Natural killer cell (primary cell): Measurements from ENCODE around the gene MYLK. TPM values are rescaled to one million over a fixed set of nuclear protein-coding genes. Genes with fewer than 3 reads are reported as not detected.
"Not testable (repeated sequence)": the region's sequence is repeated elsewhere in the genome, so short reads cannot be mapped to it uniquely, and the experiment has no call there.

ENCODE experiments used
- ATAC-seq, 3 donors: fragments of 150-1000 bp in 2 of 3; fragments of 200-7000 bp in 1 of 3; cut with Tn5 transposase; 1 replicate in 1 of 3; 2 replicates in 2 of 3; pipeline ENCODE4 v1.10.0; 2021; ENCODE audit warnings: mild to moderate bottlenecking in 2 of 3, moderate library complexity in 2 of 3
- DNase-seq, 2 donors: peaks; one replicate each; pipeline versions ENCODE4 v3.0.0 to v3.0.0-alpha.2; 2013 to 2021; ENCODE audit warnings: mixed read lengths in 1 of 2
- H3K27ac ChIP-seq: one replicate; pipeline ENCODE4 v1.5.1; 2013; ENCODE audit warnings: mild to moderate bottlenecking, low read length
- H3K27me3 ChIP-seq: one replicate; pipeline ENCODE4 v1.6.1; 2013; ENCODE audit warnings: low read length; ENCODE audit not compliant: control insufficient read depth, insufficient read depth
- H3K36me3 ChIP-seq: one replicate; pipeline ENCODE4 v1.6.1; 2013; ENCODE audit warnings: low read length; ENCODE audit not compliant: control insufficient read depth, insufficient read depth
- H3K4me1 ChIP-seq: one replicate; pipeline ENCODE4 v1.6.1; 2013; ENCODE audit warnings: low read length; ENCODE audit not compliant: control insufficient read depth, insufficient read depth
- H3K4me3 ChIP-seq: one replicate; pipeline ENCODE4 v1.5.1; 2013; ENCODE audit warnings: low read length
- H3K9me3 ChIP-seq: one replicate; pipeline ENCODE4 v1.6.1; 2013; ENCODE audit warnings: low read length; ENCODE audit not compliant: control insufficient read depth, insufficient read depth
- H3K27ac Mint-ChIP-seq, 2 donors: one replicate each; pipeline ENCODE4 v1.8.0; 2022; ENCODE audit warnings: mild to moderate bottlenecking in 2 of 2, mixed read lengths in 2 of 2, moderate library complexity in 1 of 2
- H3K27me3 Mint-ChIP-seq, 2 donors: one replicate each; pipeline ENCODE4 v1.8.0; 2022; ENCODE audit warnings: low read depth in 2 of 2, mixed read lengths in 2 of 2
- H3K36me3 Mint-ChIP-seq: one replicate; pipeline ENCODE4 v1.8.0; 2022; ENCODE audit warnings: mixed read lengths
- H3K4me1 Mint-ChIP-seq, 2 donors: one replicate each; pipeline ENCODE4 v1.8.0; 2022; ENCODE audit warnings: mixed read lengths in 2 of 2
- H3K4me3 Mint-ChIP-seq: one replicate; pipeline ENCODE4 v1.8.0; 2022; ENCODE audit warnings: mild to moderate bottlenecking, moderate library complexity, mixed read lengths
- H3K9me3 Mint-ChIP-seq, 2 donors: one replicate each; pipeline ENCODE4 v1.8.0; 2022; ENCODE audit warnings: mixed read lengths in 2 of 2
- WGBS: methylation state at CpG from one replicate; pipeline ENCODE4 v1.1.7; 2013; ENCODE audit warnings: missing lambda C conversion rate; ENCODE audit not compliant: insufficient coverage; 5-methylcytosine and 5-hydroxymethylcytosine counted together
- intact Hi-C: fragments of 100-400 bp; cut with micrococcal nuclease; formaldehyde crosslinking; loops from one replicate; pipeline ENCODE4 v1.14.2; 2022
- total RNA-seq, 4 donors: library from RNA; stranded (reverse); fragments of 120-200 nt in 1 of 4; gene quantifications; one replicate each; pipeline versions ENCODE4 v1.2.3 to v1.2.4, GENCODE V29; 2013 to 2022
- TF ChIP-seq, protein P1 (sequence below): fragments of 200-600 bp; IDR thresholded peaks from one replicate; pipeline ENCODE4 v1.8.0; 2022; ENCODE audit warnings: antibody characterized with exemption

MYLK gene
- total RNA-seq, 3 donors from 2014 or later (not counting 1 experiment from before 2014, with no cell fraction given), result 0.39 to 5.4 (median 3.4) TPM

DNA sequence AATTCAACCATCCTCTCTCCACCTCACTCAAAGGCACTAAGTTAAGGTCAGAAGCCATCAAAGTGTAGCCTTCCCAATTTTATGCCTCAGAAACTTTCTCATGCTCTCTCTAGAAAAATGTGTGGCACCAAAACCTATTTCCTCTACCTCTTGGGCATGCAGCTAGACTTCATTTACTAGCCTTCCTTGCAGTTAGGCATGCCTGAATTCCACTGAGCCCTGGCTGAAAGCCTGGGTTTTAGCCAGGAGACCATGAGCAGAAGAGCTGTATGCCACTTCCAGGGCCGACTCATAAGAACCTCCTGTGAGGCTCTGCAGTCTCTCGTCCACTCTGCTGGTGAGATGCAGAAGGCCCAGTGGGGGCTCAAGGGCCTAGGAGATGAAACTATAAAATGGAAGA is 145.0 kb downstream of the MYLK start:
- H3K4me1 Mint-ChIP-seq, result no peaks in the 10 kb centered on the region
- H3K4me1 ChIP-seq, result no peaks in the 10 kb centered on the region
- H3K27ac ChIP-seq, result no peak overlapping the region
- no peaks in the 10 kb centered on the region for H3K9me3 Mint-ChIP-seq
- 85% methylated on average over 2 of the region's 2 CpGs for WGBS
- no peaks in the 10 kb centered on the region for H3K27me3 ChIP-seq
- DNase-seq (no peak), ATAC-seq (no peak)
- H3K27me3 Mint-ChIP-seq, result peaks cover 3 to 6% of the 10 kb centered on the region in 2 donors
- intact Hi-C loops, result no loop called here
- no peak overlapping the region for H3K4me3 Mint-ChIP-seq
- H3K36me3 ChIP-seq, result no peaks in the 10 kb centered on the region
- no peaks in the 10 kb centered on the region for H3K9me3 ChIP-seq
- no peaks in the 10 kb centered on the region for H3K36me3 Mint-ChIP-seq
- H3K4me3 ChIP-seq, result no peak overlapping the region
- TF ChIP-seq, protein P1, sequence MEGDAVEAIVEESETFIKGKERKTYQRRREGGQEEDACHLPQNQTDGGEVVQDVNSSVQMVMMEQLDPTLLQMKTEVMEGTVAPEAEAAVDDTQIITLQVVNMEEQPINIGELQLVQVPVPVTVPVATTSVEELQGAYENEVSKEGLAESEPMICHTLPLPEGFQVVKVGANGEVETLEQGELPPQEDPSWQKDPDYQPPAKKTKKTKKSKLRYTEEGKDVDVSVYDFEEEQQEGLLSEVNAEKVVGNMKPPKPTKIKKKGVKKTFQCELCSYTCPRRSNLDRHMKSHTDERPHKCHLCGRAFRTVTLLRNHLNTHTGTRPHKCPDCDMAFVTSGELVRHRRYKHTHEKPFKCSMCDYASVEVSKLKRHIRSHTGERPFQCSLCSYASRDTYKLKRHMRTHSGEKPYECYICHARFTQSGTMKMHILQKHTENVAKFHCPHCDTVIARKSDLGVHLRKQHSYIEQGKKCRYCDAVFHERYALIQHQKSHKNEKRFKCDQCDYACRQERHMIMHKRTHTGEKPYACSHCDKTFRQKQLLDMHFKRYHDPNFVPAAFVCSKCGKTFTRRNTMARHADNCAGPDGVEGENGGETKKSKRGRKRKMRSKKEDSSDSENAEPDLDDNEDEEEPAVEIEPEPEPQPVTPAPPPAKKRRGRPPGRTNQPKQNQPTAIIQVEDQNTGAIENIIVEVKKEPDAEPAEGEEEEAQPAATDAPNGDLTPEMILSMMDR, result no peak
- H3K27ac Mint-ChIP-seq, result no peak overlapping the region

DNA sequence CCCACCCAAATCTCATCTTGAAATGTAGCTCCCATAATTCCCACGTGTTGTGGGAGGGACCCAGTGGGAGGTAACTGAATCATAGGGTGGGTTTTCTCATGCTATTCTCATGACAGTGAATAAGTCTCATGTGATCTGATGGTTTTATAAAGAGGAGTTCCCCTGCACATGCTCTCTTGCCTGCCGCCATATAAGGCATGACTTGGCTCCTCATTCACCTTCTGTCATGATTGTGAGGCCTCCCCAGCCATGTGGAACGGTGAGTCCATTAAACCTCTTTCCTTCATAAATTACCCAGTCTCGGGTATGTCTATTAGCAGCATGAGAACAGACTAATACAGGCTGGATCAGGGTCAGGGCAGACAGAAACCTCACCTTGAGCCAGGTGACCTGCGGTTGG is 145.6 kb downstream of the MYLK start:
- H3K4me3 ChIP-seq, H3K27me3 Mint-ChIP-seq, H3K9me3 Mint-ChIP-seq, DNase-seq, intact Hi-C loops, H3K27ac Mint-ChIP-seq, H3K36me3 Mint-ChIP-seq, ATAC-seq, H3K4me3 Mint-ChIP-seq, H3K36me3 ChIP-seq, H3K9me3 ChIP-seq, H3K4me1 Mint-ChIP-seq, H3K4me1 ChIP-seq, H3K27ac ChIP-seq, H3K27me3 ChIP-seq: not testable (repeated sequence)
- WGBS, result 93% methylated on average over 4 of the region's 5 CpGs

DNA sequence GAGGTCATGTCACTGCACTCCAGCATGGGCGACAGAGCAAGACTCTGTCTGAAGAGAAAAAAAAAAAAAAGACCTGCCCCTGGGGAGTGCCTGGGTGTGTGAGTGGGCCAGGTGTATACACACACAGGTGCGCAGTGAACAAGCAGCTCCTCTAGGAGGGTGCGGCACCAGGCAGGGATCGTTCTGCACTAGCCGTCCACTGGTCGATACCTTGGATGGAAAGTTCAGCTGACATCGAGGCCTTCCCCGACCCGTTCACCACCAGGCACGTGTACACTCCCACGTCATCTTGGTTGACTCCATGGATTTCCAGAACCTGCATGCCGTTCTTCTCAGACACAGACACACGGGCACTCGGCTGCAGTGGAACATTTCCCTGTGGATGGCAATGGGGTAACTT is 147.0 kb downstream of the MYLK start:
- no peak for ATAC-seq
- intact Hi-C loops, result no loop called here

DNA sequence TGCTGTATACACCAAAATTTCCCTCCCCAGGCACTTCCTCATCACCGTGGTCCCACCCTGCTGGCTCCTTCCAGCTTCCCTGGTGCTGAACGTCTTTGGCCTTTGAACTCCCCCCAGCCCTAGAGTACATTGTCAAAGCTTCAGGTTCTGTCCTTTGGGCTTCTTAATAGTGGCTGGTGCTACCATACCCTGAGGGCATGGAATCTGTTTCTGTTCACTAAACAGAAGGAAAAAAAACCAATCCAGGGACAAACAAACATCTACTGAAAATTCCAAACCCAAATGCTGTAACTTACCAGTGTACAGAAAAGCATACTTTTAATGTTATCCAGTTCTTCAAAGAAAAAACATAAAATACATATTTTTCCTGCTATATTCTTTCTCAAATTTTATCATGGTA is 148.7 kb downstream of the MYLK start:
- TF ChIP-seq, protein P1, result no peak
- Histone ChIP-seq H3K9me3 (no peaks in the 10 kb centered on the region), H3K27me3 (no peaks in the 10 kb centered on the region), H3K27ac (no peak overlapping the region), H3K36me3 (no peaks in the 10 kb centered on the region), H3K4me1 (no peaks in the 10 kb centered on the region), H3K4me3 (no peak overlapping the region)
- 66% methylated on average over 2 of the region's 2 CpGs for WGBS
- Mint-ChIP-seq H3K4me1 (no peaks in the 10 kb centered on the region), H3K9me3 (no peaks in the 10 kb centered on the region), H3K27me3 (peaks cover 0 to 3% of the 10 kb centered on the region in 2 donors), H3K36me3 (no peaks in the 10 kb centered on the region), H3K4me3 (no peak overlapping the region), H3K27ac (no peak overlapping the region)
- no peak for ATAC-seq
- intact Hi-C loops, result no loop called here
- DNase-seq, result no peak

More for the DNA sequence above, 147.0 kb downstream of the MYLK start:
- DNase-seq, result no peak
- no peaks in the 10 kb centered on the region for H3K36me3 ChIP-seq
- no peak overlapping the region for H3K4me3 ChIP-seq
- no peaks in the 10 kb centered on the region for H3K9me3 Mint-ChIP-seq
- TF ChIP-seq, protein P1, result no peak
- no peaks in the 10 kb centered on the region for H3K27me3 ChIP-seq
- H3K9me3 ChIP-seq, result no peaks in the 10 kb centered on the region
- no peak overlapping the region for H3K27ac Mint-ChIP-seq
- no peaks in the 10 kb centered on the region for H3K4me1 ChIP-seq
- H3K27ac ChIP-seq, result no peak overlapping the region
- H3K4me1 Mint-ChIP-seq, result no peaks in the 10 kb centered on the region
- H3K36me3 Mint-ChIP-seq, result no peaks in the 10 kb centered on the region
- no peak overlapping the region for H3K4me3 Mint-ChIP-seq
- 89% methylated on average over 14 of the region's 14 CpGs for WGBS
- peaks cover 0 to 3% of the 10 kb centered on the region in 2 donors for H3K27me3 Mint-ChIP-seq
